ENCODE measurements around the gene HSD17B10. TPM values are rescaled to one million over a fixed set of nuclear protein-coding genes. Genes with fewer than 3 reads are reported as not detected.

The HSD17B10 gene
- total and polyA plus RNA-seq, 8 donors: 26.8 to 54.7 (median 40.2) TPM

- TF ChIP-seq, protein P1, sequence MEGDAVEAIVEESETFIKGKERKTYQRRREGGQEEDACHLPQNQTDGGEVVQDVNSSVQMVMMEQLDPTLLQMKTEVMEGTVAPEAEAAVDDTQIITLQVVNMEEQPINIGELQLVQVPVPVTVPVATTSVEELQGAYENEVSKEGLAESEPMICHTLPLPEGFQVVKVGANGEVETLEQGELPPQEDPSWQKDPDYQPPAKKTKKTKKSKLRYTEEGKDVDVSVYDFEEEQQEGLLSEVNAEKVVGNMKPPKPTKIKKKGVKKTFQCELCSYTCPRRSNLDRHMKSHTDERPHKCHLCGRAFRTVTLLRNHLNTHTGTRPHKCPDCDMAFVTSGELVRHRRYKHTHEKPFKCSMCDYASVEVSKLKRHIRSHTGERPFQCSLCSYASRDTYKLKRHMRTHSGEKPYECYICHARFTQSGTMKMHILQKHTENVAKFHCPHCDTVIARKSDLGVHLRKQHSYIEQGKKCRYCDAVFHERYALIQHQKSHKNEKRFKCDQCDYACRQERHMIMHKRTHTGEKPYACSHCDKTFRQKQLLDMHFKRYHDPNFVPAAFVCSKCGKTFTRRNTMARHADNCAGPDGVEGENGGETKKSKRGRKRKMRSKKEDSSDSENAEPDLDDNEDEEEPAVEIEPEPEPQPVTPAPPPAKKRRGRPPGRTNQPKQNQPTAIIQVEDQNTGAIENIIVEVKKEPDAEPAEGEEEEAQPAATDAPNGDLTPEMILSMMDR (IDR thresholded peaks at IDR 0.05): no peak
- H3K36me3 ChIP-seq: no peaks in the 10 kb centered on the region
- peaks cover 0 to 15% (median 0%) of the 10 kb centered on the region in 4 donors for H3K27me3 ChIP-seq
- H3K9me3 ChIP-seq: no peaks in the 10 kb centered on the region
- H3K27ac ChIP-seq: peak overlapping the region in 1 of 4 donors; percentile 55
- DNase-seq (no peak), FAIRE-seq (peak; percentile 26), ATAC-seq (no peak)
- no peaks in the 10 kb centered on the region for H3K4me1 ChIP-seq
- WGBS, 2 donors: 59 to 65% methylated on average over 5 of the region's 5 CpGs
- peak overlapping the region in 1 of 4 donors; percentile 38 for H3K4me3 ChIP-seq
- intact Hi-C loops (cut with DNase I): no loop called here
Observed at GRCh38 chrX:53440101-53440500, 5.9 kb upstream of the HSD17B10 start.

- no peak for FAIRE-seq
- Histone ChIP-seq H3K4me3 (no peak overlapping the region), H3K27ac (no peak overlapping the region), H3K36me3 (no peaks in the 10 kb centered on the region), H3K9me3 (no peaks in the 10 kb centered on the region), H3K4me1 (no peaks in the 10 kb centered on the region), H3K27me3 (peaks cover 0 to 15% (median 0%) of the 10 kb centered on the region in 4 donors)
- TF ChIP-seq, protein P1 (IDR thresholded peaks at IDR 0.05): no peak
- no peak for ATAC-seq
- intact Hi-C loops (cut with DNase I): loop anchor here in 2 of 3 donors (5.0 to 10.0 kb wide), 2 partner anchors 124 to 127 kb away; no protein-coding TSS in a partner anchor
- 59 to 88% methylated on average over 1 of the region's 1 CpG for WGBS, 2 donors
- no peak for DNase-seq
Observed at GRCh38 chrX:53438832-53439230, 4.7 kb upstream of the HSD17B10 start.

DNA sequence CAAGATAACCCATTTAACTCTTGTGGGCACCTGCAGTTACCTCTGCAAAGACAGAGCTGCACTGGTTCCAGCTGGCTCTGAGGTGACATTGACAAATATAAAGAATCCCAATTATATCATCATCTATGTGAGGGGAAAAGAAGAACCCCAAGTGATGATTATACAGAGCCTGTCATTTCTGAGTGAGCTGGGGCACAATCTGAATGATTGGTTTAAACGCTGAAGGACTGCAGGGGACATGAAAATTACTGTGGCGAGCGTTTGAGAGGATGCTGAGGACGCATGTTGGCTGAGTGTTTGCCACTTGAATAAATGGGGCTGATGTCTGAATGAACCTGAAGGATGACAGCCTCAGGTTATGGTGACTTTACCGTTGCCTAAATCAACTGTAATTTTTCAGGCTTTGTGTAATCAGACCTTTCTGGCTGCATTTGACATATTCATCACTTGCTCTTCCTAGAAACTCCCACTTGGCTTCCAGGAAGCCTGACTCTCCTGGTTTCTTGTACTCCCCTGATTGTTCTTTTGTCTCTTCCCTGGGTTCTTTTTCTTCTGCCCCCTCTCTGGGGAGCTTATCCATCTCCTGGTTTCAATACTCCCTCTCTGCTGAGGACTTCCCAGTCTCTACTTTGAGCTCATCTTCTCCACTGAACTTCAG lies 4.1 kb upstream of the HSD17B10 start:
- WGBS, 2 donors: 55 to 57% methylated on average over 5 of the region's 5 CpGs
- Histone ChIP-seq H3K4me1 (peaks cover 0 to 3% (median 0%) of the 10 kb centered on the region in 3 donors), H3K36me3 (no peaks in the 10 kb centered on the region), H3K27me3 (peaks cover 0 to 15% (median 0%) of the 10 kb centered on the region in 4 donors), H3K9me3 (no peaks in the 10 kb centered on the region), H3K27ac (no peak overlapping the region), H3K4me3 (no peak overlapping the region)
- FAIRE-seq: no peak
- TF ChIP-seq, protein P1 (IDR thresholded peaks at IDR 0.05): no peak
- intact Hi-C loops (cut with DNase I): loop anchor here in 2 of 3 donors (5.0 to 10.0 kb wide), 2 partner anchors 124 to 126 kb away; no protein-coding TSS in a partner anchor
- DNase-seq: no peak
- no peak for ATAC-seq

- no peak for FAIRE-seq
- Histone ChIP-seq H3K4me1 (peaks cover 0 to 5% (median 0%) of the 10 kb centered on the region in 3 donors), H3K4me3 (no peak overlapping the region), H3K27me3 (peaks cover 0 to 15% (median 0%) of the 10 kb centered on the region in 4 donors), H3K36me3 (no peaks in the 10 kb centered on the region), H3K9me3 (no peaks in the 10 kb centered on the region), H3K27ac (no peak overlapping the region)
- no peak for DNase-seq
- no peak for ATAC-seq
- 65 to 74% methylated on average over 2 of the region's 2 CpGs for WGBS, 2 donors
- intact Hi-C loops (cut with DNase I): loop anchor here in 2 of 3 donors (5.0 to 10.0 kb wide), 2 partner anchors 122 to 125 kb away; no protein-coding TSS in a partner anchor
- TF ChIP-seq, protein P1 (IDR thresholded peaks at IDR 0.05): no peak
Observed at GRCh38 chrX:53437206-53437605, 3.0 kb upstream of the HSD17B10 start.

DNA sequence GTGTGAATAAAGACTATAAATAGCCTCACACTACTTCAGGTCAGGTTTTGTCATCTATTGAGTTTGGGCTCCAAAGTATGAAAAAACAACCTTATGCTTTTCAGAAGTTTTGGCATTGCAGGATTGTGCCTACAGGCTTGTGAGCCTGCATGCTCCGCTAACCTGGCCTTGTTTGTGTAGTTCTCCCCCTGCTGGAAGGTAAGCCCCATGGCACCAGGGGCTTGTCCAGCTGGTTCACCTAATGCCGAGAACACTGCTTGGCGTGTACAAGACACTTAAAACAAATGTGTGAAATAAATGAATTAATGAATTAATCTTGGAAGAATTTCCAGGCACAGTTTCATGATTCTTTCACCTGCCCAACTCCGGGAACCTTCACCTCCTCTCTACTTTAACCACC lies 1.8 kb upstream of the HSD17B10 start:
- intact Hi-C loops (cut with DNase I): loop anchor here in 2 of 3 donors (5.0 to 10.0 kb wide), 2 partner anchors 121 to 124 kb away; no protein-coding TSS in a partner anchor
- TF ChIP-seq, protein P1 (IDR thresholded peaks at IDR 0.05): peak; percentile 81 to 91 (median 84)
- Histone ChIP-seq H3K9me3 (no peaks in the 10 kb centered on the region), H3K4me1 (peaks cover 0 to 5% (median 0%) of the 10 kb centered on the region in 3 donors), H3K27me3 (peaks cover 0 to 15% (median 0%) of the 10 kb centered on the region in 4 donors), H3K27ac (no peak overlapping the region), H3K4me3 (no peak overlapping the region), H3K36me3 (no peaks in the 10 kb centered on the region)
- WGBS, 2 donors: 2 to 3% methylated on average over 4 of the region's 4 CpGs
- peak; percentile 96 for FAIRE-seq
- peak; percentile 45 to 83 (median 72) for DNase-seq
- peak; percentile 62 to 81 (median 78) for ATAC-seq

Measured in pancreas (tissue), 10 donors.